Ishikawa (cell line): Measurements from ENCODE around the gene LZTS3.

Source experiments
- CEBPB ChIP-seq: IDR thresholded peaks from 2 replicates; pipeline ENCODE4 v1.6.1; 2012
- CREB1 ChIP-seq: IDR thresholded peaks from 2 replicates; pipeline ENCODE4 v1.6.1; 2012; ENCODE audit warnings: low read depth
- EGR1 ChIP-seq: IDR thresholded peaks from 2 replicates; pipeline ENCODE4 v1.6.1; 2012
- EP300 ChIP-seq: IDR thresholded peaks from 2 replicates; pipeline ENCODE4 v1.6.1; 2012; ENCODE audit warnings: borderline replicate concordance
- FOXM1 ChIP-seq: IDR thresholded peaks from 2 replicates; pipeline ENCODE4 v1.6.1; 2012; ENCODE audit warnings: low read depth, borderline replicate concordance
- MAX ChIP-seq: IDR thresholded peaks from 2 replicates; pipeline ENCODE4 v1.6.1; 2012
- NFIC ChIP-seq: IDR thresholded peaks from 2 replicates; pipeline ENCODE4 v1.6.1; 2012
- RAD21 ChIP-seq: IDR thresholded peaks from 2 replicates; pipeline ENCODE4 v1.6.1; 2012; ENCODE audit warnings: low read depth
- REST ChIP-seq: IDR thresholded peaks from 2 replicates; pipeline ENCODE4 v1.6.1; 2012; ENCODE audit warnings: low read depth, mild to moderate bottlenecking
- TAF1 ChIP-seq: IDR thresholded peaks from 2 replicates; pipeline ENCODE4 v1.6.1; 2012; ENCODE audit warnings: low read depth, mild to moderate bottlenecking
- TCF12 ChIP-seq: IDR thresholded peaks from 2 replicates; pipeline ENCODE4 v1.6.1; 2012; ENCODE audit warnings: low read depth
- TEAD4 ChIP-seq: IDR thresholded peaks from 2 replicates; pipeline ENCODE4 v1.6.1; 2012
- USF1 ChIP-seq: IDR thresholded peaks from 2 replicates; pipeline ENCODE4 v1.6.1; 2012
- YY1 ChIP-seq: IDR thresholded peaks from 2 replicates; pipeline ENCODE4 v1.6.1; 2012; ENCODE audit warnings: low read depth
- ZBTB7A ChIP-seq: IDR thresholded peaks from 2 replicates; pipeline ENCODE4 v1.6.1; 2012; ENCODE audit warnings: low read depth

Gene LZTS3

GRCh38 chr20:3157817-3158216, 15.5 kb downstream of the LZTS3 start:
- no peak for TF ChIP-seq EP300
- no peak for TF ChIP-seq YY1
- TF ChIP-seq NFIC, result no peak
- no peak for TF ChIP-seq FOXM1
- TF ChIP-seq CEBPB, result no peak
- no peak for TF ChIP-seq MAX
- no peak for TF ChIP-seq ZBTB7A
- TF ChIP-seq EGR1, result no peak
- TF ChIP-seq CREB1, result no peak
- no peak for TF ChIP-seq RAD21
- TF ChIP-seq TCF12, result no peak
- TF ChIP-seq TAF1, result no peak
- TF ChIP-seq TEAD4, result no peak
- TF ChIP-seq USF1, result no peak

GRCh38 chr20:3156811-3157619, 16.3 kb downstream of the LZTS3 start:
- TF ChIP-seq CREB1 (no peak), EP300 (no peak), CEBPB (no peak), NFIC (no peak), MAX (no peak), REST (no peak), RAD21 (no peak), TEAD4 (no peak), EGR1 (no peak), FOXM1 (no peak), ZBTB7A (no peak), TCF12 (no peak), TAF1 (no peak), YY1 (no peak), USF1 (no peak)

GRCh38 chr20:3150908-3151307, 22.4 kb downstream of the LZTS3 start:
- TF ChIP-seq TCF12 (no peak), RAD21 (no peak), TEAD4 (no peak), CREB1 (no peak), YY1 (no peak), TAF1 (no peak), EGR1 (no peak), USF1 (no peak), MAX (no peak), ZBTB7A (no peak)

- TF ChIP-seq EP300 (no peak), RAD21 (no peak), MAX (no peak), TAF1 (no peak), CREB1 (no peak), FOXM1 (no peak), NFIC (no peak), TCF12 (no peak), TEAD4 (no peak), USF1 (no peak), CEBPB (no peak), EGR1 (no peak), YY1 (no peak), REST (no peak), ZBTB7A (no peak)
Observed at GRCh38 chr20:3146732-3147341, 26.5 kb downstream of the LZTS3 start.
